ENCODE data around the gene TRIM39. TPM values are rescaled to one million over a fixed set of nuclear protein-coding genes. Genes with fewer than 3 reads are reported as not detected.
A peak's percentile ranks its signal among the peaks of the same experiment; 100 is the strongest.
"Not testable (repeated sequence)": the region's sequence is repeated elsewhere in the genome, so short reads cannot be mapped to it uniquely, and the experiment has no call there.

TRIM39 gene
- total and polyA plus RNA-seq, 2 donors (not counting 1 experiment from before 2014, with no cell fraction given): 18.1 to 31.4 TPM

DNA sequence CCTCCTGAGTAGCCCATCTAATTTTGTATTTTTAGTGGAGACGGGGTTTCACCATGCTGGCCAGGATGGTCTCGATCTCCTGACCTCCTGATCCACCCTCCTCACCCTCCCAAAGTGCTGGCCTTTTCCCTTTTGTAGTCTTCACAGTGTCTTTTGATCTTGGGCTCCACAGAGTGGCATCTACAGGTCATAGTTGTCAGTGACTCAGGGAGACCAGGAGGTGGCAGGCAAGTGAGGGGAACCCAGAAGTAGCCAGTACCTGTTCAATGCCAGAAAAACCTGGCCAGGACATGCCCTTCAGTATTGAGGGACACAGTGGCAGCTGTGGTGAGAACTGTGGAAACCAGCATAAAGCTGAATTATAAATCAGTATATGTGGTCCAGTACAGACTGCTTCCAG, 37.9 kb downstream of the TRIM39 start:
- ATAC-seq (ENCODE audit: low read depth) (no peak), DNase-seq (no peak)
- no peaks in the 10 kb centered on the region for H3K79me2 ChIP-seq (ENCODE audit: control insufficient read depth, insufficient read depth, low read length)
- no peak overlapping the region for H3K4me3 ChIP-seq (ENCODE audit: control extremely low read depth in 1 of 5, extremely low read depth in 1 of 5, insufficient read depth in 1 of 5, low read depth in 2 of 5, low read length in 4 of 5)
- TF ChIP-seq EZH2 (IDR thresholded peaks at IDR 0.05; ENCODE audit: borderline replicate concordance, insufficient read depth, low read depth, low read length, poor library complexity, severe bottlenecking): no peak
- TF ChIP-seq, protein P1, sequence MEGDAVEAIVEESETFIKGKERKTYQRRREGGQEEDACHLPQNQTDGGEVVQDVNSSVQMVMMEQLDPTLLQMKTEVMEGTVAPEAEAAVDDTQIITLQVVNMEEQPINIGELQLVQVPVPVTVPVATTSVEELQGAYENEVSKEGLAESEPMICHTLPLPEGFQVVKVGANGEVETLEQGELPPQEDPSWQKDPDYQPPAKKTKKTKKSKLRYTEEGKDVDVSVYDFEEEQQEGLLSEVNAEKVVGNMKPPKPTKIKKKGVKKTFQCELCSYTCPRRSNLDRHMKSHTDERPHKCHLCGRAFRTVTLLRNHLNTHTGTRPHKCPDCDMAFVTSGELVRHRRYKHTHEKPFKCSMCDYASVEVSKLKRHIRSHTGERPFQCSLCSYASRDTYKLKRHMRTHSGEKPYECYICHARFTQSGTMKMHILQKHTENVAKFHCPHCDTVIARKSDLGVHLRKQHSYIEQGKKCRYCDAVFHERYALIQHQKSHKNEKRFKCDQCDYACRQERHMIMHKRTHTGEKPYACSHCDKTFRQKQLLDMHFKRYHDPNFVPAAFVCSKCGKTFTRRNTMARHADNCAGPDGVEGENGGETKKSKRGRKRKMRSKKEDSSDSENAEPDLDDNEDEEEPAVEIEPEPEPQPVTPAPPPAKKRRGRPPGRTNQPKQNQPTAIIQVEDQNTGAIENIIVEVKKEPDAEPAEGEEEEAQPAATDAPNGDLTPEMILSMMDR (IDR thresholded peaks at IDR 0.05): peak; percentile 9
- H2AFZ ChIP-seq (ENCODE audit: insufficient read depth, low read depth, low read length, poor library complexity, severe bottlenecking): no peak overlapping the region
- peaks cover 0 to 29% (median 21%) of the 10 kb centered on the region in 4 experiments for H3K27me3 ChIP-seq (replicated peaks in 1 of 4; ENCODE audit: control extremely low read depth in 1 of 4, control insufficient read depth in 3 of 4, insufficient read depth in 4 of 4, low read length in 3 of 4)
- no peak overlapping the region for H3K27ac ChIP-seq (ENCODE audit: low read length in 2 of 2)
- no peaks in the 10 kb centered on the region for H3K9me3 ChIP-seq (ENCODE audit: control extremely low read depth in 1 of 3, control insufficient read depth in 2 of 3, insufficient read depth in 1 of 3, low read length in 2 of 3)
- no peaks in the 10 kb centered on the region for H4K20me1 ChIP-seq (ENCODE audit: control insufficient read depth, insufficient read depth, low read length, poor library complexity, severe bottlenecking)
- 78% methylated on average over 2 of the region's 2 CpGs for WGBS (ENCODE audit: insufficient coverage)
- ChIA-PET CTCF (interaction anchor here (1.5 kb wide), 1 partner anchor 10 kb away, joined by 4 read pairs; no protein-coding TSS in a partner anchor), POLR2A (no interaction called here)
- H3K4me3 Mint-ChIP-seq: no peak overlapping the region
- H3K4me1 ChIP-seq (ENCODE audit: control insufficient read depth in 2 of 2, insufficient read depth in 2 of 2, low read length in 2 of 2): no peaks in the 10 kb centered on the region
- peaks cover 65% of the 10 kb centered on the region for H3K27me3 Mint-ChIP-seq
- intact Hi-C loops (cut with micrococcal nuclease): no loop called here
- no peaks in the 10 kb centered on the region for H3K4me1 Mint-ChIP-seq
- H3K4me2 ChIP-seq (replicated peaks; ENCODE audit: low read depth, low read length, poor library complexity, severe bottlenecking): no peak overlapping the region
- no peaks in the 10 kb centered on the region for H3K36me3 ChIP-seq (replicated peaks in 1 of 2; ENCODE audit: control extremely low read depth in 1 of 2, control insufficient read depth in 1 of 2, extremely low read depth in 1 of 2, insufficient read depth in 2 of 2, low read length in 1 of 2)
- no peak overlapping the region for H3K27ac Mint-ChIP-seq
- H3K9ac ChIP-seq (ENCODE audit: low read length): no peak overlapping the region
- no peaks in the 10 kb centered on the region for H3K9me3 Mint-ChIP-seq (ENCODE audit: insufficient read depth)

DNA sequence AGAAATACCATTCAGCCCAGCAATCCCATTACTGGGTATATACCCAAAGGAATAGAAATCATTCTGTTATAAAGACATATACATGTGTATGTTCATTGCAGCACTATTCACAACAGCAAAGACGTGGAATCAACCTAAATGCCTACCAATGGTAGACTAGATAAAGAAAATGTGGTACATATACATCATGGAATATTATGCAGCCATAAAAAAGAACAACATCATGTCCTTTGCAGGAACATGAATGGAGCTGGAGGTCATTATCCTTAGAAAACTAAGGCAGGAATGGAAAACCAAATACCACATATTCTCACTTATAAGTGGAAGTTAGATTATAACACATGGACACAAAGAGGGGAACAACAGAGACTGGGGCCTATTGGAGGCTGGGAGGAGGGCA, 42.6 kb downstream of the TRIM39 start:
- H3K79me2 ChIP-seq (ENCODE audit: control insufficient read depth, insufficient read depth, low read length); H3K4me2 ChIP-seq (replicated peaks; ENCODE audit: low read depth, low read length, poor library complexity, severe bottlenecking); CTCF ChIA-PET; POLR2A ChIA-PET; H3K27ac ChIP-seq (ENCODE audit: low read length in 2 of 2); H3K4me1 Mint-ChIP-seq; H3K9me3 ChIP-seq (ENCODE audit: control extremely low read depth in 1 of 3, control insufficient read depth in 2 of 3, insufficient read depth in 1 of 3, low read length in 2 of 3); ATAC-seq (ENCODE audit: low read depth); intact Hi-C loops (cut with micrococcal nuclease); H3K27ac Mint-ChIP-seq; H3K9ac ChIP-seq (ENCODE audit: low read length); H4K20me1 ChIP-seq (ENCODE audit: control insufficient read depth, insufficient read depth, low read length, poor library complexity, severe bottlenecking); H3K9me3 Mint-ChIP-seq (ENCODE audit: insufficient read depth); H2AFZ ChIP-seq (ENCODE audit: insufficient read depth, low read depth, low read length, poor library complexity, severe bottlenecking); H3K4me3 ChIP-seq (ENCODE audit: control extremely low read depth in 1 of 5, extremely low read depth in 1 of 5, insufficient read depth in 1 of 5, low read depth in 2 of 5, low read length in 4 of 5); DNase-seq; H3K4me1 ChIP-seq (ENCODE audit: control insufficient read depth in 2 of 2, insufficient read depth in 2 of 2, low read length in 2 of 2); H3K4me3 Mint-ChIP-seq; H3K36me3 ChIP-seq (replicated peaks in 1 of 2; ENCODE audit: control extremely low read depth in 1 of 2, control insufficient read depth in 1 of 2, extremely low read depth in 1 of 2, insufficient read depth in 2 of 2, low read length in 1 of 2): not testable (repeated sequence)
- peaks cover 59% of the 10 kb centered on the region for H3K27me3 Mint-ChIP-seq
- WGBS (ENCODE audit: insufficient coverage): no CpG with 5 or more reads among the region's 1 CpG
- peaks cover 0 to 12% (median 7%) of the 10 kb centered on the region in 4 experiments for H3K27me3 ChIP-seq (replicated peaks in 1 of 4; ENCODE audit: control extremely low read depth in 1 of 4, control insufficient read depth in 3 of 4, insufficient read depth in 4 of 4, low read length in 3 of 4)
